Stimulated activated CD8-positive, alpha-beta memory T cell treated with anti-CD3 and anti-CD28 coated beads, Interleukin-15, amount 100 ng/mL, for 4 hours (primary cell): Measurements from ENCODE around the gene CYP19A1.

Source experiments
- DNase-seq, 2 donors: peaks; one replicate each; pipeline ENCODE4 v3.0.0-alpha.2; 2020; ENCODE audit warnings: low read depth in 2 of 2

The CYP19A1 gene

DNA sequence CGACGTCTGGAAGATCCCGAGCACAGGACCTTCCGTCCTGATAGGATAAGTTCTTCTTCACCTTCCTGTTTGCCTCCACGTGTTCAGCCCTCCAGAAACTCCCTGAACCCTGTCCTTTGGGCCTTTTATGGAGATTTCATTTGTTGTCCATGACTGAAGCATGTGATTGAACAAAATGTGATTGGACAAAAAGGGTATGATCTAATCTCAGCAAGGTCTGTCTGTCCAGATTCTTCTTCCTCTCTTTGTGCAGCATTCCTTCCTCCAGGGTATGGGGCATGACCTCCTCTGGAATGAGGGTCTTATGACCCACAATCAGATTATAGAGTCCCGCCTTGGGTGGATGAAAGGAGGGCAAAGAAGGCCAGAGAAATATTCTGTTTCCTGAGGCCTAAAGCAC lies at the start of gene CYP19A1:
TSS of gene CYP19A1 (minus strand) at position 101 of the 400 bp plus-strand sequence. CDS start 95,684 bp downstream, outside the sequence.
- DNase-seq: no peak

DNA sequence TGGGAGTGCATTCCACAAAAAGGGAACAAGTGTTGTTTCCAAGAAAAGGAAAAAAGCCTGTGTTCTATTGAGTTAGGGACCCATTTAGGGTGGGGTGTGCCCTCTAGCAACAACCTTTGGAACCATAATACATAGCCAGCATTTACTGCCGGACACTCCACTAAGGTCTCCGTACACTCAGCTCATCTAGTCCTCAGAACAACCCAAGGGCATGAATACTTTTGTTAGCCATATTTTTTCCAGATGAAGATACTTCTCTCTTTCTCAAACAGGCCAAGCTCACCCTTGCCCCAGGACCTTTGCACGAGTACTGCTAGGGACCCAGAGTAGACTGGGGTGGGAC lies 49.3 kb upstream of the CYP19A1 start:
- DNase-seq: no peak

DNA sequence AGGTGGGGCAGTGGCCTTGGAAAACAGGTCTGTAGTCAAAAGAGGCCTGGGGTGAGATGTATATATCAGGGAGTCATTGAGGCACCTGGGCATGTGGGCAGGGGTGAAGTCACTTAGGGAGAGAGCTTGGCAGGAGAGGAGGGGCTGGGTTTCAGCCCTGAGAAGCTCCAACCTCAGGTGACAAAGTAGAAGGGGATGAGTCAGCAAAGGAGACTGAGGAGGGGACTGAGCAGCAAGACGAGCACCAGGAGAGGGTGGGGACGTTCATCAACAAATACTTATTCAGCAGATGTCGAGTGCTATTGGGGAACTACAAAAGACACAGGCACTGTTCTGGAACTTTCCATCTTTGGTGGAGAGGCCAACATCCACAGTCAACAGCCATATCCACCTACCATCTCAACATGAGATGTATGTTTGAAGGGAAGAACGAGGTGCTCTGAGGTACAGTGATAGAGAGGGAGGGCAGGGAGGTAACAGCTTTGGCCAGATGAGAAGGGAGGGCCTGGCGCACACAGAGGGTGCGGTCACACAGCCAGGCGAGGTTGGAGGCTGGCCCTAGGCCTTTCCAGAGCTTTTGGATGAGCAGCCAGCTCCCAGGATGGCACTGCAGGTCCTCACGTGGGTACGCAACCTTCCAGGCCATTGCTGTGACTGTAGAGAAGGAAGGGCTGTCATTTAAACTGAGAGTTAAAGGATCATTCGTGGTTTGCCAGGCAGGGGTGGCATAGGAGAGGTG lies 48.7 kb upstream of the CYP19A1 start:
- no peak for DNase-seq

DNA sequence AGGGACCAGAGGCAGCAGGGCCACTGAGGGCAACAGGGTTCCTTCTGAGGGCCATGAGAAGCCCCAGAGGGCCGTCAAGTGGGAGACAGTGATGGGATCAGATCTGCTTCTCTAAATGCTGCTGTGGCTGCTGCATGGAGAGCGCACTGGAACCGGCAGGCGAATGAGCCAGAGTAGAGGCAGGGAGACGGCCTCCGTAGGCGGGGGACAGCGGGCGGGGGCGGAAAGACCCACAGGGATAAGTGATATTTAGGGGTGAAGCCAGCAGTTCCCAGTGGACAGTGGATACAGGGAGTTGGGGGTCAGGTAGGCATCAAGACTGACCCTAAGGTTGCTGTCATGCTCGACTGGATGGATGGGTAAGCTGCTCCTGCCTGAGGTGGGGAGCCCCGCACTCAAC lies 48.1 kb upstream of the CYP19A1 start:
- DNase-seq: no peak

GRCh38 chr15:51386029-51386428 lies 47.6 kb upstream of the CYP19A1 start:
- DNase-seq: no peak

GRCh38 chr15:51382787-51383186 lies 44.4 kb upstream of the CYP19A1 start:
- DNase-seq: no peak

GRCh38 chr15:51380999-51381806 lies 42.8 kb upstream of the CYP19A1 start:
- no peak for DNase-seq

DNA sequence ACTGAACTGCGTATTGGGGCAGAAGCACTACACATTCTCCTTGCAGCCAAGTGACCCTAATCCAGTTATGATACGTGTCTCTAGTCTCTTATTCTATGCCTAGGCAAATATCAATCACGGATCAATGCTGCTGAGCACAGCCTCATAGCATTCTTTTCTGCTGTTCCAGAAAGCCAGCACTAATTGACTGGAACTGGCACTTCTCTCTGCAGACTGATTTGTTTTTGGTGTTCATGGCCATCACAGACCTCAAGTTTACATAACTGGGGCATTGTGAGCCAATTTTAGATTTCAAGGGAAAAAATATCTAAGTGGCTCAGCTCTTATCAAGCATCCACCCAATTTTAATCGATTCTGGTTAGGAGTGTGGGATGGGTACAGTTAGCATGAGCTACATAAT lies 41.0 kb upstream of the CYP19A1 start:
- no peak for DNase-seq

GRCh38 chr15:51378406-51378805 lies 40.0 kb upstream of the CYP19A1 start:
- DNase-seq: no peak

DNA sequence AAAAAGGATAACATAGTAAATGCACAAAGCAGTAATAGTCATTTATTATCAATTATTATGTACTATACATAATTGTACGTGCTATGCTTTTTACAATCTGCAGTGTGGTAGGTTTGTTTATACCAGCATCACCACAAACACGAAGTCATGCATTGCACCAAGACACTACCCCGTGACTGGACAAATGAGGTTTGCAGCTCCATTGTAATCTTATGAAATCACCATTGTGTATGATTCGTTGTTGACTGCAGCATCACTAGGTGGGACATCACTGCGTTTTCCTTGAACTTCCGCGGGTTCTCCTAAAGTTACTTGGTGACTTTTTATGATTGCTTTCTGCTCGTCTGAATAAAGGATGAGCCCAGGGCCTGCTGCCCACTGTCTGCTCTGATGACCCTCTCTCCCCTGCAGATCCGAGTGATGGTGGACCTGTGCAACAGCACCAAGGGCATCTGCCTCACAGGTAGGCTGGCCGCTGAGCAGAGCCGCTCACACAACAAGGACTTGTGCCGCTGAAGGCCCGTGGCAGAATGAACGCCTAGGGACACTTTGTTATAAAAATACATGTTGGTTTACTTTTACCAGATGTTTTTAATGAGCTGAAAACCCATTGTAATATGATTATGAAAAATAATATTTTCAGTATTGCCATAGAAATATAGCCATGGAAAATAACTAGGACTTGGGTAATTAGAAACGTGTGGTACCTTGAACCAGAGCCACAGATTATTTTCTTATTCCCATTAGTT lies 38.8 kb upstream of the CYP19A1 start:
- DNase-seq: no peak

- no peak for DNase-seq
These were observed 37.7 kb upstream of the CYP19A1 start for GRCh38 chr15:51375966-51376640.

- no peak for DNase-seq
These were observed 35.7 kb upstream of the CYP19A1 start for GRCh38 chr15:51374131-51374530.

DNA sequence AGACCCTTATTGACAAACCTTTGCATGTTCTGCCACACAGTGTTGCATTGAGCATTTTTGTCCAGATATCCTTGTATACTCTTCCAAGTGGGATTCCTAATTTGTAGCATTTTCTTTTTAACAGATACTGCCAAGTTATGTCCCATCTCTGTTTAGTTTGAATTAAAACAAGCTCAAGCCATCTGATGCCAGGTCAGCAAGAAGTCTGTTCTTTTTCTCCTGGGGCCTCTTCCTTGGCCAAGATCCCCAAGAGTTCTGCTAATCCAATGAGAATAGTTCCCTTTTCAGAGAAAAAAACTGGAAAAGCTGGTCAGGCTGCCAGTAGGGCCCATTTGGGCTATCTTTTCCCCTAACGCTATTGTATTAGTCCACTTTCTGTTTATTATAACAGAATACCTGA lies 32.9 kb upstream of the CYP19A1 start:
- DNase-seq: no peak

GRCh38 chr15:51369451-51369761 lies 31.0 kb upstream of the CYP19A1 start:
- no peak for DNase-seq

- DNase-seq: no peak
These were observed 30.5 kb upstream of the CYP19A1 start for GRCh38 chr15:51368751-51369450.

GRCh38 chr15:51368307-51368706 lies 29.9 kb upstream of the CYP19A1 start:
- DNase-seq: no peak

DNA sequence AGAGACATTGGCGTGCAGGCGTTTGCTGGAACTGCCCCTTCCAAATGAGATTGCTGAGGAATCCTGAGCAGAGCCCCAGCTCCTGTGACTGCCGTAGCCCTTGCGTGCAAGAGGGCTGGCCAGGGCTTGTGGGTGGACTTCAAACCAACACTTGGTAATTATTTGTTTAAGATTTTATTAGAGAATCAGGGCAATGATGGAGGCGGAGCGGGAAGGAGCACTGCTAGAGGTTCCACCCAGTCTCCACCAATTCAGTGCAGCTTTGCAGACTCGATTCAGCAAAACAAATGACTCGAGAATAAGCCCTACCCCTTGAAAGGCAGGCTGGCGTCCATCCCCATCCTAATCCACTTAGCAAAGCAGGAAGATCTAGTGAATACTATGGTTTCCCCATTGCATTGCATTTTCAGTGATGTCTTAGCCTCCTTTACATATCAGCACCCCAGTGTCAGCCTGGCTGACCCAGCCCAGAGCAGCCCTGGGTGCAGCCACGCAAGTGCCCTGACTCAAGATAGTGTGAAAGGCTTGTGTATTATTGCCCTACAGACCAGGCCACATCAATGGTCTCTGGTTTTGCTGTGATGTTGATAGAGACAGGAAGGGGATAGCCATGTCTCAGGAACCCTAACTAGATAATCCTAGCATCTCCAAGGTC lies 29.1 kb upstream of the CYP19A1 start:
- DNase-seq: no peak

DNA sequence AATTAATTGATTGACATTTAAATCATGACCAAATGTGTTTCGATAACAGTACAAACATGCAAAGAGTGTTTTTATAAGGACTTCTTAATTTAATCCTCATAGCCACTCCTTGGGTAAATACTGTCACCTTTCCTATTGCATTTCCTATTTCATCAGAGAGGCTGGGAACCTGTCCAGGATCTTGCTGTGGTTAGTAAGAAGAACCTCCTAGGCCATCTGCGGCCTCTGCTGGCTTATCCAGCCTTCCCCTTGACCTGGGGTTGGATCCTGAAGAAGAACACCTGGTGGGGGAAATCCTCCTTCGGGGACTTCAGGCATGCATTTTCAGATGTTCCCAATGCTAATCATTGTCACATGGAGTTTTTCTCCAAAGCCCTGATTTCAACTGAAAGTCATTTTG lies 28.5 kb upstream of the CYP19A1 start:
- DNase-seq: no peak

DNA sequence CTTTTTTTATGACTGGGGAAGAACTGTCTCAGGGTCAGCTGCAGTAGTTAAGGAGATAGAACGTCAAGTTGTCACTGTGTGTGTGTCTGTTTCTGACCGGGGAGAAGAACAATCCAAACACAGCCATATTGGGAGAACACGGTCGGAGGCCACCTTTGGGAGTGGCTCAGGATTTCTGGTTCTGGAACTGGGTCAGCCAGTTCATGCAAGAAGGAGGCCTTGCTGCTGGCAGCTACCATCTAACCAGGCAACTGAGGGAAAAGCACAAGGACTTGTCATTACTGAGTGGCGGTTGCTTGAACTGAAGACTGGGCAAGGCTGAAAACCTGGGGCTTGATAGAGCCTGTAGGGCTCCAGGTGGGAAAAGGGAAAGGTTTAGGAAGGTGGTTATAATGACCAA lies 27.7 kb upstream of the CYP19A1 start:
- DNase-seq: no peak

GRCh38 chr15:51365417-51365816 lies 27.0 kb upstream of the CYP19A1 start:
- DNase-seq: no peak

- no peak for DNase-seq
These were observed 25.0 kb upstream of the CYP19A1 start for GRCh38 chr15:51363383-51363782.
